AG08396 (cell line): ENCODE data around the gene DNLZ.

Experiments used
- DNase-seq: peaks from one replicate; pipeline ENCODE4 v3.0.0; 2012; ENCODE audit warnings: low spot score, mixed read lengths

DNLZ gene

GRCh38 chr9:136343121-136343883, 20.2 kb downstream of the DNLZ start:
- DNase-seq: no peak

DNA sequence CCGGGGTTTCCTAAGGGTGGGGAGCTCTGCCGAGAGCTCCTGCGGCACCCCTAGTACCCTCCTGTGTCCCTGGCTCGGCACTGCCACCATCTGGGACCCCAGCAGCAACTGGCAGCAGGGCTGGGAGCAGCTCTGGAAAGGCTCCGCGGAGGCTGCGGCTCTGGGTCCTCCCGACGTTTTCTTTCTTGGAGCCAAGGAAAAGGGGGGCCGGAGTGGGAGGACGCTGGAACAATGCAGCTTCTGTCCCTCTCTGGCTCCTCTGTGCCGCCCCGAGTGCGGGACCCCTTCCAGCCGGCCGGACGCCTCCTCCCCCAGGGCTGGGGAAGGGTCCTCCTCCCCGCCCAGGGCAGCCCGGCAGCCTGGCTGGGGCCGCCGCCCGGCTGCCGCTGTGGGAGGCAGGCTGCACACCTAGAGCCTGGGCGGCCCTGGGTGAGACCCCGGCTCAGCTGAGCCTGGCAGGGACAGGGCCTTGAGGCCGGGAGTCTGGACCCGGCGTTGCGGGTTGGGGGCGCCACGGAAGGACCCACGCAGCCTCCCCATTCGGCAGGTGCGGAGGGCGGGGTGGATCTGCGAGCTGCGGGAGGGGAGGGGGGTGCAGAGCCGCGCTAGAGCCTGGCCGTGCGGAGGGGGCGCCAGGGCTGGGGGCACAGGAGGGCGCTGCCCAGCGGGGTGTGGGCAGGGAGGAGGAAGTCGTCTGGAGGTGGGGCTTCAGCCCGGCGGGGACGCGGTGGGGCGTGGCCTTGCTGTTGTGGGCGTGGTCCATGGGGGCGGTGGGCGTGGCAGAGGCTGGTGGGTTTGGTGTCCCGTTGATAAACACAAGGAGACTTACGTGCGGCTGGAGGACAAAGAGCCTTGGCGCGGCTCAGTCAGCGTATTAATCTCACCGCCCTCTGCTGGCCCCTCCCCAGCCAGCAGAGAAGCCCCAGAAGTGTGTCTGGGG, 21.1 kb downstream of the DNLZ start:
- peak; percentile 92 for DNase-seq

- no peak for DNase-seq
Measured at GRCh38 chr9:136341769-136342168, 21.8 kb downstream of the DNLZ start.

DNA sequence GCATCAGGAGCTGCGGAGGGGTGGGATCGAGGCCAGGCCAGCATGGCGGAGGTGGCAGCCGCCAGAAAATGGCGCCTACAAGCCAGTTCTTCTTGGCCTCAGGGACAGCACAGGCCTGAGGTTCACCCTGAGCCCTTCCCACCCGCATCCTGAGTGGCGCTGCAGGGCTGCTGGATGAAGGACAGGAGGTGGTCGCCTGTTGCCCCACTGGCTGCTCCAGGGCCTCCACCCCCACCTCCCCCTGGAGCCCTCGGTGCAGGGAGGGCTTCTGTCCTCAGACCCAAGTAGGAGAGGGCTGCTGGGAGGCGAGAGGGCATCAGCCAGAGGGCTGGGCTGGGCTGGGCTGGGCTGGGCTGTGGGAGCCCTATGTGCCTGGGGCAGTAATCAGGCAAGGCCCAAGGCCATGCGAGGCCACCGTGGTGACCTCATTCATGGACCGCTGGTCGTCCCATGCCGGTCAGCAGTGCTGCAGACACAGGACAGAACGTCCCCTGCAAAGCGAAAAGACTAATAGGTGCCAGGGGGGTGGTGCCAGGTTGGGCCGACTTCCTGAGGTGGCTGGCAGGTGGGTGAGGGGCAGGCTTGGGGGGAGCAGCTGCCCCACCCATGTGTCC, 22.4 kb downstream of the DNLZ start:
- no peak for DNase-seq

DNA sequence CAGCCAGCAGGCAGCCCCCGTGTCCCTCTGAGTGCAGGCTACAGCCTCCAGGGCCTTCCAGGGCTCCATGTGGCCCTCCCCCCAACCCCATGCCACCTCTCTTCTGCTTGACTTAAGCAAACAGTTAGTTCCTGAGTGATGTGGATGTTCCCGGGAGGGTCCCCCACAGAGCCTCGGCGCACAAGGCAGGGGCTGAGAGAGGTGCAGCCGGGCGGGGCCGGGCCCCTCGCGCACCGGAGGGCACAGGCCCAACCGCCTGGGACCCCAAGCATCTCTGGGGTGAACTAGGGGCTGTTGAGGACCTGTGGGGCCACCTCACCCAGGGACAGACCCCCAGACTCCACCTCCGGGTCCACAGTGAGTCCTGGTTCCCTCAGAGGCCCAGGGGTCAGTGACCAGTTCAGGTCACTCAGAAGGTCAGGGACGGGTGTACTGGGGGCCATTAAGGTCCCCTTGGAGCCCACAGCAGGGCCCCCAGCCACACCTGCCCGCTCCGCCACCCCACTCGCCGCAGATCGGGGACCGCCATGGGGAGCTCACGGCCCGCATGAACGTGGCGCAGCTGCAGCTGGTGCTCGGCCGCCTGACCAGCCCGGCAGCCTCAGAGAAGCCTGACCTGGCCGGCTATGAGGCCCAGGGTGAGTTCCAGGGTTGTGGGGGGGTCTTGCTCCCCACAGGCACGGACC, 23.0 kb downstream of the DNLZ start:
- DNase-seq: no peak

- no peak for DNase-seq
Measured at GRCh38 chr9:136339958-136340310, 23.6 kb downstream of the DNLZ start.

DNA sequence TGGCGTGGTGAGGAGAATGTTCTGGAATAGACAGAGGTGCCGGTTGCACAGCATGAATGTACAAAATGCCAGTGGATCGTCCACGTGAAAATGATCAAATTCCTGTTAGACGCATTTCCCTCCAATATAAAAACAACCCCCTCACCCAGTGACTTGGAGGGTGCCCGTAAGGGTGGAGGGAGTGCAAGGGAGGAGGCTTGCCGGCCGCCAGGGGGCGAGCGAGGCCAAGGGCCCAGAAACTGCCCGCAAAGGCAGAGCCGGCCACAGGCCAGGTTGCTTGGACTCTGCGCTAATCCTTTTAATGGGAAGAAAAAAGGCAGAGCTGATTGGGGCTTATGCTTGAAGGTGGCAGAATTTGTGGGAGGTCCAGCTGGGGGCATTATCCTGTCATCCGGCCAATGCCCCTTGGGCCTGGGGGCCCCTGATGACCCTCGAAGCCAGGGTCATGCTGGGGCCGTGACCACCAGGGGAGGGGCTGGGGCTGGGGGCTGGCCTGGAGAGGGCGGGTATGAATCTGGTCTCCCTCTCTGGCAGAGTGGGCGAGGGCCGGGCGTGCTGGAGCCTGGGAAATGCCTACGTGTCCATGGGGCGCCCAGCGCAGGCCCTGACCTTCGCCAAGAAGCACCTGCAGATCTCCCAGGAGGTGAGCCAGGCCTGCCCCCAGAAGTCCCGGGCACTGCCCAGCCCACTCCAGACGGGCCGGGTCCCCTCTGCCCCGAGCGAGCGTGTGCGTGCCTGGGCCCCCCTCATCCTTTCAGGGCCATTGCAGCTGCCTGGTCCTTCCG, 24.2 kb downstream of the DNLZ start:
- peak; percentile 62 for DNase-seq

DNA sequence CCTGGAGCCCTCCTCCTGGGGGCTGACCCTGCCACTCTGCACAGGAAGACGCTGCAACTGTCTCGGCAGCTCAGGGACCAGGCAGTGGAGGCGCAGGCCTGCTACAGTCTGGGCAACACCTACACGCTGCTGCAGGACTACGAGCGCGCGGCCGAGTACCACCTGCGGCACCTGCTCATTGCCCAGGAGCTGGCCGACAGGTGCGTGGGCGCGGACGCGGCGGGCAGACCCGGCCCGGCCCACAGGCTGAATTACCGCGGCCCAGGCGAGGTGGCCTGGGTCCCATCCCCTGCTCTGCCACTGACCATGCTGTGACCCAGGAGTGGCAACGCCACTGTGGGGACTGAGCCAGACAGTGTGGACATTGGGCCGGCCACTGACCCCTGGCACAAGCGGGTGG, 25.0 kb downstream of the DNLZ start:
- DNase-seq: no peak

DNA sequence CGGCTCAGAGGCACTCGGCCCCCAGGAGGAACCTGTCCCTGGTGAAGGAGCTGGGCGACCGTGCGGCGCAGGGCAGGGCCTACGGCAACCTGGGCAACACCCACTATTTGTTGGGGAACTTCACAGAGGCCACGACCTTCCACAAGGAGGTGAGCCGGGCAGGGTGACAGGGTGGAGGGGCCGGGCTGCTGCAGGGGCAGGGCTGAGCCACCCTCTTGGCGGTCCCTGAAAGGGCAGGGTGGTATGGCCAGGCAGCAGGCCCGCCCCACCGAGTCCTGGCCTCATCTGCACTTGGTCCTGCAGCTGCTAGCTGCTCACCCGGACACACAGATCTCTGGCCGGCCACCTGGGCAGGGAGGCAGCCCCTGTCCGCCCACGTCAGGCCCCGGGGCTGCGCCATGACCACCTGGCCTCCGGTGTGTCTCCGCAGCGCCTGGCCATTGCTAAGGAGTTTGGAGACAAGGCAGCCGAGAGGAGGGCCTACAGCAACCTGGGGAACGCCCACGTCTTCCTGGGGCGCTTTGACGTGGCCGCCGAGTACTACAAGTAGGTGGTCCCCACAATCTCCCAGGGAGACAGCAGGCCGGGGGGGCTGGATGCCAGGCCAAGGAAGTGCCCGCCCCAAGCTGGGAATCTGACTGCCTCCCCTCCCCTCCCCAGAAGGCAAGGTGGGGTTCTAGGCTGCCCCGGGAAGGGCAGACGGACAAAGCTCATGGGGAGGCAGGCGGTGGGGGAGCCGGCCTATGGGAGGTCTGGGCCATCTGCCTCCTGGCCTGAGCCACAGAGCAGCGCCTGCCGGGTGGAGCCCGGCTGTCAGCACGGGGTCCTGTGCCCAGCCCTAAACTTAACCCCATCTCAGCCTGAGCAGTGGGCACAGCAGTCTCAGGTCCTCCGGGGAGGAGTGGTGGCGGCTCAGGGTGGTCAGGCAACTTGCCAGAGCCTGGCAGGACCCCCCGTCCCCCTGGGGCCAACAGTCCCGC, 25.8 kb downstream of the DNLZ start:
- DNase-seq: no peak

DNA sequence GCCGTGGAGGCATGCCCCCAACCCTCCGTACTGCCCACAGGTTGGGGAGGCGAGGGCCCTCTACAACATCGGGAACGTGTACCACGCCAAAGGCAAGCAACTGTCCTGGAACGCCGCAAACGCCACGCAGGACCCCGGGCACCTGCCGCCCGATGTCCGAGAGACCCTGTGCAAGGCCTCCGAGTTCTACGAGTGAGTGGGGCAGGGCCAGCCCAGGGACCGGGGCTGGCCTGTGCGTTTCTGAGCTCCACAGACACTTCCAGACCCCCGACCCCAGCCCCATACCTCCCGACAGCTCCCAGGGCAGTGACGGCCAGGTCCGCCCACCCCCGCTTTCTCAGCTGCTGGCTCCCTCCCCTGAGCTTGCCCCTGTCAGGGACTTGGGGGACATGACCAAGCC, 26.7 kb downstream of the DNLZ start:
- DNase-seq: no peak

GRCh38 chr9:136336156-136336870, 27.2 kb downstream of the DNLZ start:
- DNase-seq: peak; percentile 69

- DNase-seq: no peak
Measured at GRCh38 chr9:136335296-136336155, 28.0 kb downstream of the DNLZ start.

GRCh38 chr9:136334541-136334940, 29.0 kb downstream of the DNLZ start:
- no peak for DNase-seq

DNA sequence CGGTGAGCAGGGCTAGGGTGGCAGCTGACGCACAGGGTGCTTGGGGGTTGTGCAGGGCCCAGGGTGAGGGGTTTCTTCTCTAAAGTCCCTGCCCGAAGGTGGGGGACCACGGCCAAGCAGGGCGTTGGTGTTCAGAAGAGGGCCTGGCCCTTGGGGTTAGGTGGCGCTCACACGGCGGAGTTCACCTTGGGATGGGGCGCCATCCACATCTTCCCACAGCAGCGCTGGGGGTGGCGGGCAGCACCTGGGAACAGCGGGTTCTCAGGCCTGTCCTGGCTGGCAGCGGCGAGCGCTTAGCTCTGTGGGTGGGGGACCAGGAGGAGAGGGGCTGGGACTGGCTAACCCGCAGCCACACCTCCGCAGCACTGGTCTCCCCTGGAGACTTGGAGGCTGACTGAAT, 30.1 kb downstream of the DNLZ start:
- DNase-seq: no peak

- no peak for DNase-seq
Measured at GRCh38 chr9:136333045-136333444, 30.5 kb downstream of the DNLZ start.

GRCh38 chr9:136332482-136332983, 31.0 kb downstream of the DNLZ start:
- DNase-seq: no peak

DNA sequence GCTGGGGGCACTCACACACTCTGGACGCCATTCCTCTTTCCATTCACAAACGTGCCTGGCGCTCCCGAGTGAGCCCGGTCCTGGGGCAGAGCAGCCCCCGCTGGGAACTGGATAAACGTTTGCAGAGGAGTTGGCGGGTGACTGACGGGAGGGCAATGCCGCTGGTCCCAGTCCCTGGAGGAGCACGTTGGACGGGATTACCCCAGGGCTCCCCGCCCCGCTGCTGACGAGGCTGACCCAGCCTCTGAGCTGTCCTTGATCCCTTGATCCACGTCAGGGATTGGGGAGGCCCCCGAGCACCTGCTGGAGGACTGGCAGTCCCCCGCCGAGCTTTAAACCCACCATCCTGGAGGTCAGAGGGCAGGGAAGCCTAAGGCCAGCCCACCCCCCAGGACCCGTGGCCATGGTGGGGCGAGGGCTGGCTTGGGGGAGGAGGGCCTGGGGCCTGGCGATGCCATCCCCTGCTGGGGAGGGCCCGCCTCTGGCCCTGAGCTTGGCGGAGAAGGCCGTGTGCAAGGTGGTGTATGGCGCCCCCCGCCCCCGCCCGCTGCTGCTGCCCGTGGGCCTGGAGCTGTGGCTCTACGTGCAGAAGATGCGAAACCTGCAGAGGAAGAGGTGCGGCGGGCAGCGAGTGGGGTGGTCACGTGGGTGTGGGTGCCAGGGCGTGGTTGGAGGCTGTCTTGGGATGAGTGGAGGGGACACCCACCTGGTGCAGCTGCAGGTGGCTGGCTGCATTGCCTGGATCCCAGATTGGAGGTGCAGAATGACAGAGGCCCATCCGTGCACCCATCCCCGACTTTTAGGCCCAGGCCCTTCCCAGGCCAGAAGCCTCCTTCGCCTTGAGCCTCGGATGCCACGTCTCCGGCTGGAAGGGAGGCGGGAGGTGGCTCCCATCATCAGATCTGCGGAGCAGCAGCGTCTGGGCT, 31.7 kb downstream of the DNLZ start:
- DNase-seq: no peak
